K562 (cell line): Measurements from ENCODE around the gene GRIK5. TPM values are rescaled to one million over a fixed set of nuclear protein-coding genes. Genes with fewer than 3 reads are reported as not detected.

Source experiments
- ADNP ChIP-seq: fragments of 200-800 bp; sonication (Bioruptor generic); IDR thresholded peaks from 2 replicates; pipeline ENCODE4 v1.6.1; 2016; ENCODE audit warnings: missing genetic modification characterization, missing compliant biosample characterization
- ATF1 ChIP-seq, 2 experiments: fragments of 450-650 bp in 1 of 2; IDR thresholded peaks; 2 replicates each; pipeline ENCODE4 v1.6.1; 2016; ENCODE audit warnings: missing compliant biosample characterization in 1 of 2, missing genetic modification characterization in 1 of 2
- BACH1 ChIP-seq: fragments of 200-800 bp; sonication (Bioruptor generic); IDR thresholded peaks from 2 replicates; pipeline ENCODE4 v1.6.1; 2016; ENCODE audit warnings: missing genetic modification characterization, missing compliant biosample characterization
- CXXC5 ChIP-seq: fragments of 250-450 bp; sonication (Bioruptor Pico); IDR thresholded peaks from 2 replicates; pipeline ENCODE4 v1.8.0; 2022; ENCODE audit warnings: inconsistent platforms, mild to moderate bottlenecking, moderate library complexity
- ILK ChIP-seq: fragments of 450-650 bp; IDR thresholded peaks from 2 replicates; pipeline ENCODE4 v1.6.1; 2016; ENCODE audit warnings: missing genetic modification characterization, low read depth, mild to moderate bottlenecking, missing compliant biosample characterization, moderate library complexity, borderline replicate concordance
- JUN ChIP-seq, 2 experiments: sonication (generic) in 1 of 2; formaldehyde crosslinking in 1 of 2; IDR thresholded peaks; 2 replicates each; pipeline versions ENCODE4 v1.6.1 to v1.8.0; 2012 to 2022; ENCODE audit warnings: borderline replicate concordance in 2 of 2, mild to moderate bottlenecking in 2 of 2, improper control_type of control experiment in 1 of 2, low read depth in 1 of 2, low read length in 1 of 2, missing genetic modification reagents in 1 of 2
- MAFK ChIP-seq: IDR thresholded peaks from 2 replicates; pipeline ENCODE4 v1.6.1; 2011; ENCODE audit warnings: low read length, improper control_type of control experiment
- PHF8 ChIP-seq: fragments of 200-600 bp; sonication (generic); IDR thresholded peaks from 2 replicates; pipeline ENCODE4 v1.6.1; 2012; ENCODE audit warnings: mixed run types, mild to moderate bottlenecking, inconsistent platforms, low read length, moderate library complexity, borderline replicate concordance
- SIX5 ChIP-seq, 2 experiments: IDR thresholded peaks; 2 replicates each; pipeline ENCODE4 v1.6.1; 2011; ENCODE audit warnings: low read length in 2 of 2, borderline replicate concordance in 1 of 2, low read depth in 1 of 2, mild to moderate bottlenecking in 1 of 2, moderate library complexity in 1 of 2; ENCODE audit not compliant: insufficient read depth in 1 of 2
- ZBTB7A ChIP-seq: IDR thresholded peaks from 2 replicates; pipeline ENCODE4 v1.6.1; 2011; ENCODE audit warnings: low read depth, mild to moderate bottlenecking, low read length, moderate library complexity, borderline replicate concordance; ENCODE audit not compliant: control insufficient read depth
- ZNF316 ChIP-seq: fragments of 450-650 bp; IDR thresholded peaks from 2 replicates; pipeline ENCODE4 v1.6.1; 2016
- ZNF668 ChIP-seq: fragments of 250-450 bp; sonication (Bioruptor Pico); IDR thresholded peaks from 2 replicates; pipeline ENCODE4 v1.8.0; 2022; ENCODE audit warnings: mild to moderate bottlenecking, inconsistent platforms
- polyA plus RNA-seq, 8 experiments: library from polyadenylated mRNA; depleted of rRNA in 4 of 8; stranded (reverse) in 5 of 8; unstranded in 3 of 8; fragments of >200 nt; fragmentation: Nextera tagmentation in 2 of 8; fragmentation: Illumina TruSeq in 1 of 8; extraction: Ambion mirVana in 2 of 8; extraction: Trizol in 1 of 8; gene quantifications; 2 replicates each; pipeline versions ENCODE4 v1.2.1 to v1.2.3, GENCODE V29; 2011 to 2014; ENCODE audit warnings: inconsistent platforms in 1 of 8, missing spikeins in 1 of 8
- total RNA-seq, 7 experiments: library from RNA; depleted of rRNA in 6 of 7; stranded (reverse); fragments of >200 nt in 6 of 7; fragmentation: Illumina TruSeq in 2 of 7; extraction: Trizol in 2 of 7; gene quantifications; 2 replicates each; pipeline versions ENCODE4 v1.2.1 to v1.2.3, GENCODE V29; 2011 to 2021; ENCODE audit warnings: low replicate concordance in 1 of 7
- TF ChIP-seq, protein P1 (sequence below): sonication (generic); formaldehyde crosslinking; IDR thresholded peaks from 2 replicates; pipeline ENCODE4 v1.8.1; 2023; ENCODE audit warnings: mild to moderate bottlenecking, missing genetic modification reagents
- TF ChIP-seq, protein P2 (sequence below): fragments of 250-450 bp; sonication (Bioruptor Pico); IDR thresholded peaks from 2 replicates; pipeline ENCODE4 v1.4.0; 2020; ENCODE audit warnings: mild to moderate bottlenecking

Gene GRIK5
- total and polyA plus RNA-seq, 9 of the 15 experiments (the other 6 are each of a cell fraction or from before 2014, with no cell fraction given): 0.04 to 0.55 (median 0.27) TPM; not detected in 2

DNA sequence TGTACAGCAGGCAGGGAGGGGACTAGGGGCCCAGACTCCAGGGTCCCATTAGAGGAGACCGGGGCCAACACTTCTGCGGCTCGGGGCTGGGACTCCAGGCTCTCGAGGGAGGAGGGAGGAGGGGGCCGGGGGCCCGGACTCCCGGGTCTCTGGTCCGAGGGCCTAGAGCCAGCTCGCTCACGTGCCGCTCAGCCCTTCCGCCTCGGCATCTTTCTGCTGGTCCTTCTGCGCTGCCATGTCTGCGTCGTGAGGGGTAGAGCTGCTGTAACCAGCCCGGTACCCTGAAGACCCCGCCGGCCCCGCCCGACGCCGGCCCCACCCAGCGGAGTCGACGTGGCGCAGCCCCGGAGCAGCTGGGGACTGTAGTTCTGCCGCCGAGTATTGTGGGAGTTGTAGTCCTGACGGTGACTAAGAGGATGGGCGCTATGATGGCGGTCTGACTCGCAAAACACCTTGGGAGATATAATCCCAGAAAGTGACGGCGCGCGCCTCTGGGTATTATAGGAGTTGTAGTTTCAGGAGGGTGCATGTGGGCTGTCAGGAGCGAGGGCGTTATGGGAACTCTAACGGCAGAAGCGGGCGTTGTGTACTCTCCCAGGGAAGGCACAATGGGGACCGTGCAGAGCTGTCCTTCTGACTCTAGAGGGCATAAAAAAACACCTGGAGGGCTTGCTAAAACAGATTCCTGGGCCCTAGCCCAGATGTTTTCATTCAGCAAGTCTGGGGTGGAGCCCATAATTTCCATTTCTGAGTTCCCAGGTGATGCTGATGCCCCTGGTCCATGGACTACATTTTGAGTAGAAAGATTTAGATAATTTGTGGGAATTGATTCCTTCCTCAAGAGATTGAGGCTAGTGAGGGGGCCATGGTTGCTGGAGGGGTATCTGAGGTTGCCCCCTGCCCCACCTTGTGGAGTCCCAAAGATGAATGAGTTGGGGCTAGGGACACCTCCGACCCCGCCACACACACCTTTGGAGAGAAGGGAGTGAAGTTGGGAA is 110.7 kb downstream of the GRIK5 start, which contains the start of gene RABAC1 (continued):
- TF ChIP-seq, protein P1, sequence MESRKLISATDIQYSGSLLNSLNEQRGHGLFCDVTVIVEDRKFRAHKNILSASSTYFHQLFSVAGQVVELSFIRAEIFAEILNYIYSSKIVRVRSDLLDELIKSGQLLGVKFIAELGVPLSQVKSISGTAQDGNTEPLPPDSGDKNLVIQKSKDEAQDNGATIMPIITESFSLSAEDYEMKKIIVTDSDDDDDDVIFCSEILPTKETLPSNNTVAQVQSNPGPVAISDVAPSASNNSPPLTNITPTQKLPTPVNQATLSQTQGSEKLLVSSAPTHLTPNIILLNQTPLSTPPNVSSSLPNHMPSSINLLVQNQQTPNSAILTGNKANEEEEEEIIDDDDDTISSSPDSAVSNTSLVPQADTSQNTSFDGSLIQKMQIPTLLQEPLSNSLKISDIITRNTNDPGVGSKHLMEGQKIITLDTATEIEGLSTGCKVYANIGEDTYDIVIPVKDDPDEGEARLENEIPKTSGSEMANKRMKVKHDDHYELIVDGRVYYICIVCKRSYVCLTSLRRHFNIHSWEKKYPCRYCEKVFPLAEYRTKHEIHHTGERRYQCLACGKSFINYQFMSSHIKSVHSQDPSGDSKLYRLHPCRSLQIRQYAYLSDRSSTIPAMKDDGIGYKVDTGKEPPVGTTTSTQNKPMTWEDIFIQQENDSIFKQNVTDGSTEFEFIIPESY (CRISPR knock-in tag): no peak
- TF ChIP-seq ZNF316 (no peak), PHF8 (peak; percentile 45; the same call in 1 of the 2 replicates), MAFK (no peak), CXXC5 (peak; percentile 74), SIX5 (IDR thresholded peaks at IDR 0.05; ENCODE audit: borderline replicate concordance in 1 of 2, insufficient read depth in 1 of 2, low read depth in 1 of 2, low read length in 2 of 2) (peak; percentile 96), ILK (tag) (no peak), ZNF668 (CRISPR knock-in tag) (no peak), BACH1 (no peak), ZBTB7A (peak; percentile 90), JUN (IDR thresholded peaks at IDR 0.05; ENCODE audit: borderline replicate concordance, low read depth, low read length) (peak; percentile 46; the same call in 1 of the 2 replicates), JUN (CRISPR knock-in tag; IDR thresholded peaks at IDR 0.05; ENCODE audit: borderline replicate concordance) (no peak), ADNP (no peak), ATF1 (CRISPR knock-in tag; IDR thresholded peaks at IDR 0.05) (no peak), ATF1 (tag; IDR thresholded peaks at IDR 0.05) (peak; percentile 95)
- TF ChIP-seq, protein P2, sequence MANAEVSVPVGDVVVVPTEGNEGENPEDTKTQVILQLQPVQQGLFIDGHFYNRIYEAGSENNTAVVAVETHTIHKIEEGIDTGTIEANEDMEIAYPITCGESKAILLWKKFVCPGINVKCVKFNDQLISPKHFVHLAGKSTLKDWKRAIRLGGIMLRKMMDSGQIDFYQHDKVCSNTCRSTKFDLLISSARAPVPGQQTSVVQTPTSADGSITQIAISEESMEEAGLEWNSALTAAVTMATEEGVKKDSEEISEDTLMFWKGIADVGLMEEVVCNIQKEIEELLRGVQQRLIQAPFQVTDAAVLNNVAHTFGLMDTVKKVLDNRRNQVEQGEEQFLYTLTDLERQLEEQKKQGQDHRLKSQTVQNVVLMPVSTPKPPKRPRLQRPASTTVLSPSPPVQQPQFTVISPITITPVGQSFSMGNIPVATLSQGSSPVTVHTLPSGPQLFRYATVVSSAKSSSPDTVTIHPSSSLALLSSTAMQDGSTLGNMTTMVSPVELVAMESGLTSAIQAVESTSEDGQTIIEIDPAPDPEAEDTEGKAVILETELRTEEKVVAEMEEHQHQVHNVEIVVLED (CRISPR knock-in tag): peak; percentile 97
